Brain microvascular endothelial cell (primary cell): Measurements from ENCODE around the gene TP53I11.

Experiments used
- DNase-seq: peaks from one replicate; pipeline ENCODE4 v3.0.0-alpha.2; 2020
- H3K27ac ChIP-seq: fragments of 250-450 bp; sonication (Bioruptor Pico); 2 replicates; pipeline ENCODE4 v1.5.1; 2020; ENCODE audit warnings: mild to moderate bottlenecking, moderate library complexity
- H3K27me3 ChIP-seq: fragments of 250-450 bp; sonication (Bioruptor Pico); replicated peaks from 2 replicates; pipeline ENCODE4 v1.5.1; 2020; ENCODE audit warnings: mild to moderate bottlenecking
- H3K36me3 ChIP-seq: fragments of 250-450 bp; sonication (Bioruptor Pico); replicated peaks from 2 replicates; pipeline ENCODE4 v1.5.1; 2020; ENCODE audit warnings: mild to moderate bottlenecking
- H3K4me3 ChIP-seq: 2 replicates; pipeline ENCODE4 v1.5.1; 2011; ENCODE audit warnings: low read depth, mild to moderate bottlenecking, control low read depth, low read length, moderate library complexity
- CTCF ChIP-seq: IDR thresholded peaks from 2 replicates; pipeline ENCODE4 v1.5.1; 2011; ENCODE audit warnings: low read depth, mild to moderate bottlenecking, moderate library complexity, low read length, control low read depth, inconsistent platforms; ENCODE audit errors: missing control alignments
- in situ Hi-C: cut with HindIII; loops from 2 replicates; pipeline ENCODE4 v1.10.0; 2017; ENCODE audit warnings: low sequenced_read_pairs, low pct_ligation_motif_present

TP53I11 gene

GRCh38 chr11:44884056-44884455, 66.6 kb downstream of the TP53I11 start:
- TF ChIP-seq CTCF = no peak
- in situ Hi-C loops = no loop called here
- Histone ChIP-seq H3K27me3 (peaks cover 62% of the 10 kb centered on the region), H3K4me3 (no peak overlapping the region), H3K27ac (no peak overlapping the region), H3K36me3 (no peaks in the 10 kb centered on the region)
- DNase-seq = no peak

GRCh38 chr11:44883277-44883676, 67.4 kb downstream of the TP53I11 start:
- Histone ChIP-seq H3K4me3 (no peak overlapping the region), H3K27me3 (peaks cover 66% of the 10 kb centered on the region), H3K36me3 (no peaks in the 10 kb centered on the region), H3K27ac (no peak overlapping the region)
- TF ChIP-seq CTCF = no peak
- in situ Hi-C loops = no loop called here
- no peak for DNase-seq
